AG04449 (cell line): ENCODE data around the gene SLBP.

Experiments
- CTCF ChIA-PET: fragments of 350-600 bp; formaldehyde crosslinking; extraction: SDS; loops from one replicate; lab custom pipeline; 2021; ENCODE audit warnings: antibody characterized with exemption; lab: Yijun Ruan, JAX
- POLR2A ChIA-PET: fragments of 400-600, 350-600 bp; formaldehyde crosslinking; extraction: SDS; loops from one replicate; lab custom pipeline; 2020; ENCODE audit warnings: antibody characterized with exemption, inconsistent platforms; lab: Yijun Ruan, JAX
- DNase-seq: peaks from one replicate; pipeline ENCODE4 v3.0.0-alpha.2; 2010; ENCODE audit warnings: low read depth, low spot score
- H3K4me3 ChIP-seq: 2 replicates; pipeline ENCODE4 v1.5.1; 2011; ENCODE audit warnings: low read depth, mild to moderate bottlenecking, control low read depth, low read length
- CTCF ChIP-seq: IDR thresholded peaks from one replicate; pipeline ENCODE4 v1.5.1; 2011; ENCODE audit warnings: mild to moderate bottlenecking, moderate library complexity, low read length, control low read depth, inconsistent platforms; ENCODE audit not compliant: insufficient read depth; ENCODE audit errors: missing control alignments

SLBP gene

GRCh38 chr4:1737666-1738065 is 25.5 kb upstream of the SLBP start:
- H3K4me3 ChIP-seq = no peak overlapping the region
- ChIA-PET CTCF (interaction anchor here (1.0 to 3.0 kb wide), 5 partner anchors 8 to 72 kb away, joined by 3 to 24 read pairs (median 5); no protein-coding TSS in a partner anchor), POLR2A (no interaction called here)
- no peak for TF ChIP-seq CTCF
- no peak for DNase-seq

GRCh38 chr4:1736812-1737211 is 24.7 kb upstream of the SLBP start:
- ChIA-PET POLR2A (no interaction called here), CTCF (interaction anchor here (0.6 to 3.0 kb wide), 5 partner anchors 10 to 73 kb away, joined by 3 to 24 read pairs (median 4); no protein-coding TSS in a partner anchor)
- no peak overlapping the region for H3K4me3 ChIP-seq
- no peak for TF ChIP-seq CTCF
- DNase-seq = no peak

- POLR2A ChIA-PET = no interaction called here
- TF ChIP-seq CTCF = no peak
These were observed 23.1 kb upstream of the SLBP start for GRCh38 chr4:1735215-1735614.

GRCh38 chr4:1732911-1733310 is 20.8 kb upstream of the SLBP start:
- no peak overlapping the region for H3K4me3 ChIP-seq
- POLR2A ChIA-PET = no interaction called here
- no peak for DNase-seq
- CTCF ChIA-PET = interaction anchor here (0.8 to 2.2 kb wide), 3 partner anchors 9 to 40 kb away, joined by 3 to 8 read pairs (median 3); no protein-coding TSS in a partner anchor
- no peak for TF ChIP-seq CTCF

More at GRCh38 chr4:1735215-1735614, 23.1 kb upstream of the SLBP start:
- CTCF ChIA-PET = interaction anchor here (1.5 to 1.7 kb wide), 3 partner anchors 10 to 42 kb away, joined by 4 to 13 read pairs (median 4); no protein-coding TSS in a partner anchor
- no peak for DNase-seq
- no peak overlapping the region for H3K4me3 ChIP-seq

- POLR2A ChIA-PET = no interaction called here
- H3K4me3 ChIP-seq = no peak overlapping the region
- CTCF ChIA-PET = interaction anchor here (1.3 to 15.3 kb wide), 5 partner anchors 10 to 170 kb away, joined by 3 to 268 read pairs (median 10); partner anchors contain the start of genes TACC3 and TMEM129
- DNase-seq = no peak
- TF ChIP-seq CTCF = no peak
These were observed 19.1 kb upstream of the SLBP start for GRCh38 chr4:1731180-1731579.

- H3K4me3 ChIP-seq = no peak overlapping the region
- DNase-seq = no peak
- no peak for TF ChIP-seq CTCF
- POLR2A ChIA-PET = interaction anchor here (0.7 kb wide), 1 partner anchor 143 kb away, joined by 3 read pairs; no protein-coding TSS in a partner anchor
- CTCF ChIA-PET = interaction anchor here (0.6 to 15.3 kb wide), 14 partner anchors 7 to 176 kb away, joined by 3 to 268 read pairs (median 4); partner anchors contain the start of genes TACC3 and TMEM129
These were observed 18.5 kb upstream of the SLBP start for GRCh38 chr4:1730532-1731135.
